Measurements from ENCODE around the gene RSBN1L.

- TF ChIP-seq EZH2 (IDR thresholded peaks at IDR 0.05; ENCODE audit: borderline replicate concordance, insufficient read depth, low read length, poor library complexity, severe bottlenecking), result no peak
- TF ChIP-seq CTCF (IDR thresholded peaks at IDR 0.05; ENCODE audit: poor library complexity, severe bottlenecking), result no peak
- no peak for TF ChIP-seq RAD21 (conservative IDR thresholded peaks at IDR 0.05)
- no peak for TF ChIP-seq TAF1 (IDR thresholded peaks at IDR 0.05; ENCODE audit: low read depth)
Observed at GRCh38 chr7:77811516-77812289, 115.4 kb downstream of the RSBN1L start.
